CD14-positive monocyte (primary cell): ENCODE measurements around the gene UTRN. TPM values are rescaled to one million over a fixed set of nuclear protein-coding genes. Genes with fewer than 3 reads are reported as not detected.

Experiments
- DNase-seq, 3 donors: peaks; one replicate each; pipeline ENCODE4 v3.0.0-alpha.2; 2011 to 2022
- H2AFZ ChIP-seq: 2 replicates; pipeline ENCODE4 v1.6.0; 2012; ENCODE audit warnings: mild to moderate bottlenecking, low read depth, low read length, inconsistent platforms; ENCODE audit not compliant: insufficient read depth, poor library complexity, severe bottlenecking
- H3K27ac ChIP-seq, 2 donors: 1 replicate in 1 of 2; 2 replicates in 1 of 2; pipeline ENCODE4 v1.5.1; 2012 to 2013; ENCODE audit warnings: low read length in 2 of 2, control low read depth in 1 of 2, inconsistent platforms in 1 of 2, low read depth in 1 of 2, mild to moderate bottlenecking in 1 of 2
- H3K27me3 ChIP-seq, 2 donors: one replicate each; pipeline versions ENCODE4 v1.6.0 to v1.6.1; 2011 to 2013; ENCODE audit warnings: low read length in 2 of 2; ENCODE audit not compliant: control insufficient read depth in 2 of 2, insufficient read depth in 2 of 2
- H3K36me3 ChIP-seq, 2 donors: replicated peaks in 1 of 2; 1 replicate in 1 of 2; 2 replicates in 1 of 2; pipeline versions ENCODE4 v1.5.1 to v1.6.1; 2012 to 2013; ENCODE audit warnings: low read length in 2 of 2, control low read depth in 1 of 2, inconsistent platforms in 1 of 2, mild to moderate bottlenecking in 1 of 2; ENCODE audit not compliant: insufficient read depth in 2 of 2, control insufficient read depth in 1 of 2
- H3K4me1 ChIP-seq, 2 donors: 1 replicate in 1 of 2; 2 replicates in 1 of 2; pipeline versions ENCODE4 v1.5.1 to v1.6.1; 2012 to 2013; ENCODE audit warnings: low read length in 2 of 2, control low read depth in 1 of 2, inconsistent platforms in 1 of 2, mild to moderate bottlenecking in 1 of 2, moderate library complexity in 1 of 2; ENCODE audit not compliant: insufficient read depth in 2 of 2, control insufficient read depth in 1 of 2
- H3K4me2 ChIP-seq: replicated peaks from 2 replicates; pipeline ENCODE3; 2012; ENCODE audit warnings: low read length, moderate library complexity, mild to moderate bottlenecking; ENCODE audit not compliant: poor library complexity, severe bottlenecking; ENCODE audit errors: extremely low read depth
- H3K4me3 ChIP-seq, 3 experiments: fragments of 200-600 bp in 1 of 3; sonication (generic) in 1 of 3; replicated peaks in 1 of 3; 1 replicate in 2 of 3; 2 replicates in 1 of 3; pipeline ENCODE4 v1.5.1; 2011 to 2013; ENCODE audit warnings: low read length in 3 of 3, mild to moderate bottlenecking in 3 of 3, control low read depth in 2 of 3, low read depth in 2 of 3, inconsistent platforms in 1 of 3, moderate library complexity in 1 of 3
- H3K79me2 ChIP-seq: 2 replicates; pipeline ENCODE4 v1.6.0; 2012; ENCODE audit warnings: mild to moderate bottlenecking, control low read depth, inconsistent platforms, low read length, moderate library complexity; ENCODE audit not compliant: insufficient read depth
- H3K9ac ChIP-seq: 2 replicates; pipeline ENCODE4 v1.6.0; 2017; ENCODE audit warnings: low read length, mild to moderate bottlenecking; ENCODE audit not compliant: insufficient read depth, poor library complexity, severe bottlenecking
- H3K9me3 ChIP-seq, 2 donors: replicated peaks in 1 of 2; 1 replicate in 1 of 2; 2 replicates in 1 of 2; pipeline versions ENCODE4 v1.5.1 to v1.6.1; 2012 to 2013; ENCODE audit warnings: low read length in 2 of 2, control low read depth in 1 of 2; ENCODE audit not compliant: control insufficient read depth in 1 of 2, insufficient read depth in 1 of 2
- H4K20me1 ChIP-seq: 2 replicates; pipeline ENCODE4 v1.6.0; 2012; ENCODE audit warnings: mild to moderate bottlenecking, low read length, control low read depth, moderate library complexity; ENCODE audit not compliant: insufficient read depth
- H3K27ac Mint-ChIP-seq, 7 donors: one replicate each; pipeline ENCODE4 v1.8.0; 2020; ENCODE audit warnings: mild to moderate bottlenecking in 7 of 7, mixed read lengths in 7 of 7, moderate library complexity in 6 of 7, inconsistent platforms in 2 of 7
- H3K27me3 Mint-ChIP-seq, 3 donors: one replicate each; pipeline ENCODE4 v1.8.0; 2021 to 2022; ENCODE audit warnings: low read depth in 3 of 3, mild to moderate bottlenecking in 3 of 3, mixed read lengths in 3 of 3, moderate library complexity in 3 of 3, inconsistent platforms in 1 of 3
- H3K36me3 Mint-ChIP-seq, 2 donors: one replicate each; pipeline ENCODE4 v1.8.0; 2020; ENCODE audit warnings: mixed read lengths in 2 of 2, inconsistent platforms in 1 of 2, mild to moderate bottlenecking in 1 of 2
- H3K4me1 Mint-ChIP-seq: one replicate; pipeline ENCODE4 v1.8.0; 2020; ENCODE audit warnings: mild to moderate bottlenecking, mixed read lengths
- H3K4me3 Mint-ChIP-seq, 2 donors: one replicate each; pipeline ENCODE4 v1.8.0; 2020; ENCODE audit warnings: mild to moderate bottlenecking in 2 of 2, mixed read lengths in 2 of 2, moderate library complexity in 1 of 2
- H3K9me3 Mint-ChIP-seq, 7 donors: one replicate each; pipeline ENCODE4 v1.8.0; 2020 to 2022; ENCODE audit warnings: mixed read lengths in 7 of 7, mild to moderate bottlenecking in 6 of 7, moderate library complexity in 6 of 7, inconsistent platforms in 2 of 7
- WGBS: methylation state at CpG from one replicate; pipeline ENCODE4 v1.1.5; 2013; ENCODE audit warnings: missing lambda C conversion rate; ENCODE audit not compliant: insufficient coverage; 5-methylcytosine and 5-hydroxymethylcytosine counted together
- intact Hi-C, 2 donors: fragments of 100-400 bp; cut with micrococcal nuclease; formaldehyde crosslinking; loops; one replicate each; pipeline versions ENCODE4 v1.15.0 to v1.15.1; 2023
- polyA plus RNA-seq, 3 donors: library from polyadenylated mRNA; depleted of rRNA in 1 of 3; unstranded in 2 of 3; stranded (reverse) in 1 of 3; fragments of 300-500 nt in 2 of 3; fragments of >200 nt in 1 of 3; fragmentation: Illumina TruSeq in 2 of 3; gene quantifications; 1 replicate in 2 of 3; 2 replicates in 1 of 3; pipeline ENCODE4 v1.2.3, GENCODE V29; 2012 to 2021
- TF ChIP-seq, protein P1 (sequence below): fragments of 200-600 bp; IDR thresholded peaks from one replicate; pipeline ENCODE4 v1.8.0; 2022; ENCODE audit warnings: antibody characterized with exemption, mild to moderate bottlenecking

Gene UTRN
- polyA plus RNA-seq, 3 donors = 21.8 to 106 (median 66.1) TPM

DNA sequence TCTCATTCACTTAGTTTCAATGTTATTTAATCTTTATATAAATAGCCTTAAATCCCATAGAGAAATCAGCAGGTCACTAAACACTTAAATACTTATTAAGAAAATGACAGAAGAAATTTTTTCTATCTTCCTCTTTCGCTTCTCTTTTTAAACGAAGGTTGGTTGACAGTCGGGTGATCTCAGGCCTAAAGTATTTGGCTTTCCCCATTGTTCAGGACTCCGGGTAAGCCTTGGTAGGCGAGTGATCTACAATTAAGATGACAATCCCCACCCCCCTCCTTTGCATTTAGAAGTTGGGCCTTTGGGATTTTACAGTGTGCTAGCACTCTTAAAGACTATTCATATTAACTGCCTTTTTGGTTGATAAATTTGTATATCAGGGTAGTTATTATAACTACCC lies 19.7 kb upstream of the UTRN start:
- peaks cover 0 to 2% (median 1%) of the 10 kb centered on the region in 3 donors for H3K27me3 Mint-ChIP-seq
- H2AFZ ChIP-seq = peak overlapping the region; percentile 53
- peaks cover 0 to 2% of the 10 kb centered on the region in 2 donors for H3K36me3 Mint-ChIP-seq

DNA sequence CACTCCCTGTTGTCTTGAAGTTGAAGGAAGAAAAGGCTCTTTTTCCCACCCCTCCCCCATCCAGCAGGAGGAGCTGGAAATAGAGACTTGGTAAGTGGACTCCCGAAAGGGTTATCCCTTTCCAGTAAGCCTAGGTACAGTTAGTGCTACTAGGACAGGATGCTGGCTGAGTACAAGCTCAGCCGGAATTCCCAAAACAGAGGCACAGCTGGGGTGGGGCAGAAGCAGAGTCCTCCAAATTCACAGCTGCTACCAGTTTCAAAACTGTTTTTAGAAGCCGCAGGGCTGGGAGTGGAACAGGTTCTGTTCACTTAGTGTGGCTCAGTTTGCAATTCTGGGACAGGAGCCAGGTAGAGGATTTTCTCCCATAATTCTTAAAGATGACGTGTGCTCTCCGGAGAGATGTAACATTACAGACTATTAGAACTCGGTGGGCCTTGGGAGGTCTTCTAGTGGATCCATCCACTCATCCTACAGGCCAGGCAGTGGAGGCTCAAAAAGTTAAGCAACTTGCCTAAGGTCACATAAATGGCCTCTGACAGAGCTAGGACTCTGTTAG lies 19.0 kb upstream of the UTRN start:
- Mint-ChIP-seq H3K9me3 (peaks cover 0 to 9% (median 5%) of the 10 kb centered on the region in 7 donors), H3K27ac (no peak overlapping the region), H3K4me3 (no peak overlapping the region), H3K27me3 (peaks cover 0 to 2% (median 1%) of the 10 kb centered on the region in 3 donors), H3K36me3 (peaks cover 0 to 2% of the 10 kb centered on the region in 2 donors), H3K4me1 (peaks cover 15% of the 10 kb centered on the region)
- Histone ChIP-seq H3K79me2 (no peaks in the 10 kb centered on the region), H2AFZ (no peak overlapping the region), H3K36me3 (no peaks in the 10 kb centered on the region), H3K27ac (no peak overlapping the region), H3K4me1 (peaks cover 12 to 16% of the 10 kb centered on the region in 2 donors), H3K9me3 (peaks cover 0 to 6% of the 10 kb centered on the region in 2 donors), H3K27me3 (no peaks in the 10 kb centered on the region), H3K4me2 (no peak overlapping the region), H3K4me3 (no peak overlapping the region), H4K20me1 (no peaks in the 10 kb centered on the region), H3K9ac (no peak overlapping the region)
- TF ChIP-seq, protein P1, sequence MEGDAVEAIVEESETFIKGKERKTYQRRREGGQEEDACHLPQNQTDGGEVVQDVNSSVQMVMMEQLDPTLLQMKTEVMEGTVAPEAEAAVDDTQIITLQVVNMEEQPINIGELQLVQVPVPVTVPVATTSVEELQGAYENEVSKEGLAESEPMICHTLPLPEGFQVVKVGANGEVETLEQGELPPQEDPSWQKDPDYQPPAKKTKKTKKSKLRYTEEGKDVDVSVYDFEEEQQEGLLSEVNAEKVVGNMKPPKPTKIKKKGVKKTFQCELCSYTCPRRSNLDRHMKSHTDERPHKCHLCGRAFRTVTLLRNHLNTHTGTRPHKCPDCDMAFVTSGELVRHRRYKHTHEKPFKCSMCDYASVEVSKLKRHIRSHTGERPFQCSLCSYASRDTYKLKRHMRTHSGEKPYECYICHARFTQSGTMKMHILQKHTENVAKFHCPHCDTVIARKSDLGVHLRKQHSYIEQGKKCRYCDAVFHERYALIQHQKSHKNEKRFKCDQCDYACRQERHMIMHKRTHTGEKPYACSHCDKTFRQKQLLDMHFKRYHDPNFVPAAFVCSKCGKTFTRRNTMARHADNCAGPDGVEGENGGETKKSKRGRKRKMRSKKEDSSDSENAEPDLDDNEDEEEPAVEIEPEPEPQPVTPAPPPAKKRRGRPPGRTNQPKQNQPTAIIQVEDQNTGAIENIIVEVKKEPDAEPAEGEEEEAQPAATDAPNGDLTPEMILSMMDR = no peak
- WGBS = 94% methylated on average over 2 of the region's 6 CpGs
- intact Hi-C loops = no loop called here
- no peak for DNase-seq

More for the DNA sequence above, 19.7 kb upstream of the UTRN start:
- DNase-seq = peak in 2 of 3 donors; percentile 40 to 50
- H3K9me3 Mint-ChIP-seq = peaks cover 0 to 6% (median 4%) of the 10 kb centered on the region in 7 donors
- H3K4me2 ChIP-seq = peak overlapping the region; percentile 36
- peaks cover 17% of the 10 kb centered on the region for H3K4me1 Mint-ChIP-seq
- H3K27me3 ChIP-seq = no peaks in the 10 kb centered on the region
- H3K27ac Mint-ChIP-seq = peak overlapping the region in 1 of 7 donors; percentile 60
- no peaks in the 10 kb centered on the region for H3K79me2 ChIP-seq
- peak overlapping the region; percentile 27 for H3K9ac ChIP-seq
- no peak overlapping the region for H3K4me3 Mint-ChIP-seq
- peaks cover 0 to 6% of the 10 kb centered on the region in 2 donors for H3K9me3 ChIP-seq
- intact Hi-C loops = no loop called here
- TF ChIP-seq, protein P1 = no peak
- no CpG with 5 or more reads among the region's 5 CpGs for WGBS
- H3K4me3 ChIP-seq = no peak overlapping the region
- peak overlapping the region in 1 of 2 donors; percentile 59 for H3K27ac ChIP-seq
- H3K4me1 ChIP-seq = peaks cover 12 to 16% of the 10 kb centered on the region in 2 donors
- H4K20me1 ChIP-seq = no peaks in the 10 kb centered on the region
- H3K36me3 ChIP-seq = no peaks in the 10 kb centered on the region
